ENCODE measurements around the gene ZNF420.
A peak's percentile ranks its signal among the peaks of the same experiment; 100 is the strongest.
"Not testable (repeated sequence)": the region's sequence is repeated elsewhere in the genome, so short reads cannot be mapped to it uniquely, and the experiment has no call there.

The ZNF420 gene

GRCh38 chr19:37077934-37078716 is at the start of gene ZNF420:
Gene ZNF420 (plus strand): TSS chr19:37078433. CDS start chr19:37089119, 10,686 bp downstream.
- peak; percentile 96 for DNase-seq

- DNase-seq: no peak
These were observed 33.1 kb upstream of the ZNF420 start for GRCh38 chr19:37045140-37045539.

GRCh38 chr19:37055330-37055729 is 22.9 kb upstream of the ZNF420 start:
- DNase-seq: no peak

GRCh38 chr19:37056776-37057175 is 21.5 kb upstream of the ZNF420 start:
- DNase-seq: no peak

GRCh38 chr19:37059142-37059541 is 19.1 kb upstream of the ZNF420 start:
- no peak for DNase-seq

- peak; percentile 1 for DNase-seq
These were observed 13.3 kb upstream of the ZNF420 start for GRCh38 chr19:37064886-37065285.

- DNase-seq: no peak
These were observed 4.1 kb upstream of the ZNF420 start for GRCh38 chr19:37074111-37074510.

- no peak for DNase-seq
These were observed 3.3 kb upstream of the ZNF420 start for GRCh38 chr19:37074819-37075362.

- DNase-seq: not testable (repeated sequence)
These were observed 1.7 kb upstream of the ZNF420 start for GRCh38 chr19:37076524-37076923.

GRCh38 chr19:37077501-37077933 is 716 bp upstream of the ZNF420 start:
- no peak for DNase-seq

GRCh38 chr19:37078717-37079032 is 442 bp downstream of the ZNF420 start:
- DNase-seq: no peak

GRCh38 chr19:37079238-37079637 is 1.0 kb downstream of the ZNF420 start:
- DNase-seq: peak; percentile 1

GRCh38 chr19:37082307-37082706 is 4.1 kb downstream of the ZNF420 start:
- DNase-seq: no peak

GRCh38 chr19:37087110-37087509 is 8.9 kb downstream of the ZNF420 start:
- DNase-seq: no peak

GRCh38 chr19:37095859-37096258 is 17.6 kb downstream of the ZNF420 start:
- no peak for DNase-seq

GRCh38 chr19:37098570-37098969 is 20.3 kb downstream of the ZNF420 start:
- no peak for DNase-seq

- DNase-seq: not testable (repeated sequence)
These were observed 25.9 kb downstream of the ZNF420 start for GRCh38 chr19:37104135-37104534.

- DNase-seq: not testable (repeated sequence)
These were observed 33.5 kb downstream of the ZNF420 start for GRCh38 chr19:37111753-37112152.

- DNase-seq: no peak
These were observed 35.8 kb downstream of the ZNF420 start for GRCh38 chr19:37114001-37114400.

GRCh38 chr19:37122093-37122492 is 43.9 kb downstream of the ZNF420 start:
- DNase-seq: not testable (repeated sequence)

- no peak for DNase-seq
These were observed 50.0 kb downstream of the ZNF420 start for GRCh38 chr19:37127999-37128820.

GRCh38 chr19:37128821-37129177 is 50.6 kb downstream of the ZNF420 start:
- DNase-seq: no peak

- no peak for DNase-seq
These were observed 57.9 kb downstream of the ZNF420 start for GRCh38 chr19:37136111-37136510.

- DNase-seq: no peak
These were observed 70.0 kb downstream of the ZNF420 start for GRCh38 chr19:37148214-37148613.
